Colonic mucosa (tissue), 4 donors: ENCODE data around the gene HELZ. TPM values are rescaled to one million over a fixed set of nuclear protein-coding genes. Genes with fewer than 3 reads are reported as not detected.

Source experiments
- DNase-seq: peaks from one replicate; pipeline ENCODE4 v3.0.0-alpha.2; 2020
- H3K27ac ChIP-seq: fragments of 200-600 bp; one replicate; pipeline ENCODE4 v1.8.0; 2021
- H3K27me3 ChIP-seq: fragments of 200-600 bp; one replicate; pipeline ENCODE4 v1.8.0; 2021
- H3K36me3 ChIP-seq: fragments of 200-600 bp; one replicate; pipeline ENCODE4 v1.8.0; 2021
- H3K4me1 ChIP-seq: fragments of 200-600 bp; one replicate; pipeline ENCODE4 v1.8.0; 2021; ENCODE audit warnings: mild to moderate bottlenecking
- H3K4me3 ChIP-seq: fragments of 200-600 bp; one replicate; pipeline ENCODE4 v1.8.0; 2021
- H3K9ac ChIP-seq, 2 donors: one replicate each; pipeline ENCODE4 v1.7.0; 2013; ENCODE audit warnings: control low read depth in 2 of 2, low read depth in 2 of 2, low read length in 2 of 2
- H3K9me3 ChIP-seq: fragments of 200-600 bp; one replicate; pipeline ENCODE4 v1.8.0; 2021
- intact Hi-C: fragments of 100-400 bp; cut with DNase I; formaldehyde crosslinking; loops from one replicate; pipeline ENCODE4 v1.14.1; 2022
- total RNA-seq, 2 donors: library from RNA; stranded (reverse); fragmentation: NEBNext Ultra II Directional in 1 of 2; extraction: Animal tissue kit (Norgen Biotek cat#: 25700) in 1 of 2; gene quantifications; one replicate each; pipeline ENCODE4 v1.2.1, GENCODE V29; 2021
- TF ChIP-seq, protein P1 (sequence below): fragments of 200-600 bp; IDR thresholded peaks from one replicate; pipeline ENCODE4 v1.8.0; 2022; ENCODE audit warnings: antibody characterized with exemption, mild to moderate bottlenecking
- donor health status: healthy.
- donor health status: DM: no; HTN: no; CAD: no.
- donor health status: DM: no; HTN: no; CAD: no.

HELZ gene
- total RNA-seq, 2 donors from 2014 or later, result 38.6 to 55.9 TPM

DNA sequence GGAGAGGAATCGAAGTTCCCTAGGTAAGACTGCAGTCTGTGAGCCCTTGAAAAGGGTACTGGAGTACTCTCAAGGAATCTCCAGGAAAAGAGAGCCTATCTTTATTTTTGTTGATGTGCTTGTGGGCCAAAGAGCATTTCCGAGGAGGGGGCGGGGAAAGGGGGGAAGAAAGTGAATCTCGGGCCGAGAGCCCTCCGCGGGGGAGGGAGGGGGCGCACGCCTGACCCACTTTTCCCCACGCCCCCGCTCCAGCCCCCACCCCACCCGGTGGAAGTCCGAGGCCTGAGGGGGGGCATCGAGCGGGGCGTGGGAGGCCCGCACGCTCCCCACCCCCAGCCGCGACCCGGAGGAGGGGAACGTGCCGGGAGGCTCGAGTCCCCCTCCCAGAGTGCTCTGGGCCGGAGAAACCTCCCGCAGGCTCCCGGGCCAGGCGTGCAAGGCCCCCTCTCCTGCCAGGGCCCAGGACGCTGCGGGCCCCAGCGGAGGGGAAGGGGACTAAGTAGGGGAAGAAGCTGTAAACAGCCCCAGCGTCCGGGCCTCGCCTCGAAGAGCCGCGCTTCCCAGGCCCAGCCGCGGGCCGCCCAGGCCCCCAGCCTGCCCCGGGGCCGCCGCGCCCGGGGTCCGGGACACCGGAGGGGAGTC, 444 bp downstream of the HELZ start:
- TF ChIP-seq, protein P1, sequence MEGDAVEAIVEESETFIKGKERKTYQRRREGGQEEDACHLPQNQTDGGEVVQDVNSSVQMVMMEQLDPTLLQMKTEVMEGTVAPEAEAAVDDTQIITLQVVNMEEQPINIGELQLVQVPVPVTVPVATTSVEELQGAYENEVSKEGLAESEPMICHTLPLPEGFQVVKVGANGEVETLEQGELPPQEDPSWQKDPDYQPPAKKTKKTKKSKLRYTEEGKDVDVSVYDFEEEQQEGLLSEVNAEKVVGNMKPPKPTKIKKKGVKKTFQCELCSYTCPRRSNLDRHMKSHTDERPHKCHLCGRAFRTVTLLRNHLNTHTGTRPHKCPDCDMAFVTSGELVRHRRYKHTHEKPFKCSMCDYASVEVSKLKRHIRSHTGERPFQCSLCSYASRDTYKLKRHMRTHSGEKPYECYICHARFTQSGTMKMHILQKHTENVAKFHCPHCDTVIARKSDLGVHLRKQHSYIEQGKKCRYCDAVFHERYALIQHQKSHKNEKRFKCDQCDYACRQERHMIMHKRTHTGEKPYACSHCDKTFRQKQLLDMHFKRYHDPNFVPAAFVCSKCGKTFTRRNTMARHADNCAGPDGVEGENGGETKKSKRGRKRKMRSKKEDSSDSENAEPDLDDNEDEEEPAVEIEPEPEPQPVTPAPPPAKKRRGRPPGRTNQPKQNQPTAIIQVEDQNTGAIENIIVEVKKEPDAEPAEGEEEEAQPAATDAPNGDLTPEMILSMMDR, result no peak
- DNase-seq, result peak; percentile 35
- no peaks in the 10 kb centered on the region for H3K36me3 ChIP-seq

GRCh38 chr17:67243284-67243683, 1.7 kb downstream of the HELZ start:
- H3K27ac ChIP-seq, result no peak overlapping the region
- TF ChIP-seq, protein P1, result no peak
- peaks cover 7% of the 10 kb centered on the region for H3K4me1 ChIP-seq
- H3K36me3 ChIP-seq, result peaks cover 12% of the 10 kb centered on the region
- intact Hi-C loops, result no loop called here
- no peak for DNase-seq
- H3K27me3 ChIP-seq, result no peaks in the 10 kb centered on the region
- H3K9ac ChIP-seq, result no peak overlapping the region
- H3K9me3 ChIP-seq, result no peaks in the 10 kb centered on the region
- H3K4me3 ChIP-seq, result no peak overlapping the region

More for the DNA sequence above, 444 bp downstream of the HELZ start:
- peaks cover 7% of the 10 kb centered on the region for H3K4me1 ChIP-seq
- H3K27me3 ChIP-seq, result no peaks in the 10 kb centered on the region
- H3K9me3 ChIP-seq, result no peaks in the 10 kb centered on the region
- H3K9ac ChIP-seq, result peak overlapping the region; percentile 84 to 92
- H3K27ac ChIP-seq, result peak overlapping the region; percentile 61
- peak overlapping the region; percentile 100 for H3K4me3 ChIP-seq
- intact Hi-C loops, result no loop called here

DNA sequence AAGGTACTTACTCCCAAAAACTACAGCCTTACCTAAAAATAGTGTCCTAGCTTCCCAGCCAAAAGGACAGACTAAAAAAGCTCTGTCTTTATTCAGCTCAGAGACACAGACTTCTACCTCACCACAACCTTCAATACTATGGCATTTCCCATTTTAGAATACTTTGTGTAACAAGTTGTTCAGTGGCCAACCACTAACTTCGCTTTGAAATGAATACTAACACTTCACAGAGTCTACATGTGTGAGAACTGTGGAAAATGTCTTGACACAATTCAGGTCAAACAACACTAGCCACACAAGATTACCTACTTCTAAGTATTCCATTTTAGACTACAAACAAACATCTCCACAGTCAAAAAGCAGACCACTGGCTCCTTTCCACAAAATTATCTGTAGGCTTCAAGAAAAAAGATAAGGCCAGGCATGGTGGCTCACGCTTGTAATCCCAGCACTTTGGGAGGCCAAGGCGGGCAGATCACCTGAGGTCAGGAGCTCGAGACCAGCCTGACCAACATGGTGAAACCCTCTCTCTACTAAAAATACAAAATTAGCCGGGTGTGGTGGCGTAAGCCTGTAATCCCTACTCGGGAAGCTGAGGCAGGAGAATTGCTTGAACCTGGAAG, 3.2 kb downstream of the HELZ start:
- no peak overlapping the region for H3K4me3 ChIP-seq
- H3K36me3 ChIP-seq, result peaks cover 12% of the 10 kb centered on the region
- H3K27ac ChIP-seq, result no peak overlapping the region
- no peaks in the 10 kb centered on the region for H3K9me3 ChIP-seq
- H3K9ac ChIP-seq, result no peak overlapping the region
- TF ChIP-seq, protein P1, result no peak
- no peaks in the 10 kb centered on the region for H3K27me3 ChIP-seq
- H3K4me1 ChIP-seq, result peaks cover 7% of the 10 kb centered on the region
- intact Hi-C loops, result no loop called here
- DNase-seq, result no peak

- intact Hi-C loops, result no loop called here
- TF ChIP-seq, protein P1, result no peak
- DNase-seq, result no peak
- Histone ChIP-seq H3K4me1 (peaks cover 4% of the 10 kb centered on the region), H3K27ac (no peak overlapping the region), H3K4me3 (no peak overlapping the region), H3K27me3 (no peaks in the 10 kb centered on the region), H3K9me3 (no peaks in the 10 kb centered on the region), H3K36me3 (peaks cover 12% of the 10 kb centered on the region), H3K9ac (no peak overlapping the region)
Observed at GRCh38 chr17:67239597-67239996, 5.4 kb downstream of the HELZ start.

DNA sequence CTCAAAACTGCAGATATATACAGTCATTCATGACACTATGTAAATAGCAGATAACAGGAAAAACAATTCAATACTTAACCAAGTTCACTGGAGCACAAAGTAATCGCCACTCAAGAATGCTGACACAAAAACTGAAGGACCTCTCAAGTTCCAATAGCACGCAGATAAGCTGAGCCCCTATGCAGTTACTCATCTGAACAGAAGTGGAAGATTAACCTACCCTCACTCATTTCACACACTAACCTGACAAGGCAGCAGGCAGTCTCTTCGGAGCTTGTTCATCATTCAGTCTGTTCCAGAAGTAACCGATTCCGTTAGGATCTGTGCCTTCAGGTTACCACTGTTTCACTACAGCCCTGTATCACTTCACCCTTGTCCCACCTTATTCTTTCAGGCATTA, 6.0 kb downstream of the HELZ start:
- TF ChIP-seq, protein P1, result no peak
- H3K27me3 ChIP-seq, result no peaks in the 10 kb centered on the region
- intact Hi-C loops, result no loop called here
- no peak overlapping the region for H3K27ac ChIP-seq
- H3K4me1 ChIP-seq, result peaks cover 4% of the 10 kb centered on the region
- H3K36me3 ChIP-seq, result peaks cover 12% of the 10 kb centered on the region
- no peak overlapping the region for H3K4me3 ChIP-seq
- no peak for DNase-seq
- no peak overlapping the region for H3K9ac ChIP-seq
- no peaks in the 10 kb centered on the region for H3K9me3 ChIP-seq
